Stimulated activated CD8-positive, alpha-beta memory T cell treated with anti-CD3 and anti-CD28 coated beads, Interleukin-2, amount 100 ng/mL, for 1 hour (primary cell): ENCODE data around the gene AKAP6.

Source experiments
- DNase-seq, 2 donors: peaks; one replicate each; pipeline ENCODE4 v3.0.0-alpha.2; 2020; ENCODE audit warnings: low read depth in 2 of 2

Gene AKAP6

GRCh38 chr14:32330351-32331111, 1.4 kb downstream of the AKAP6 start:
- DNase-seq: no peak

- DNase-seq: no peak
These were observed 2.1 kb downstream of the AKAP6 start for GRCh38 chr14:32331206-32331605.

GRCh38 chr14:32332415-32333316, 3.6 kb downstream of the AKAP6 start:
- DNase-seq: no peak

- DNase-seq: no peak
These were observed 7.6 kb downstream of the AKAP6 start for GRCh38 chr14:32336702-32337101.

GRCh38 chr14:32337759-32338158, 8.7 kb downstream of the AKAP6 start:
- DNase-seq: no peak

- DNase-seq: no peak
These were observed 10.1 kb downstream of the AKAP6 start for GRCh38 chr14:32339188-32339587.

- DNase-seq: no peak
These were observed 13.1 kb downstream of the AKAP6 start for GRCh38 chr14:32341947-32342846.

- no peak for DNase-seq
These were observed 13.7 kb downstream of the AKAP6 start for GRCh38 chr14:32342847-32343194.

GRCh38 chr14:32343926-32344430, 14.9 kb downstream of the AKAP6 start:
- no peak for DNase-seq

GRCh38 chr14:32345311-32345791, 16.3 kb downstream of the AKAP6 start:
- DNase-seq: no peak

- DNase-seq: no peak
These were observed 20.2 kb downstream of the AKAP6 start for GRCh38 chr14:32349322-32349721.

- DNase-seq: no peak
These were observed 20.9 kb downstream of the AKAP6 start for GRCh38 chr14:32350020-32350419.

GRCh38 chr14:32352631-32353030, 23.5 kb downstream of the AKAP6 start:
- DNase-seq: no peak

- no peak for DNase-seq
These were observed 25.6 kb downstream of the AKAP6 start for GRCh38 chr14:32354716-32355115.

- DNase-seq: no peak
These were observed 29.7 kb downstream of the AKAP6 start for GRCh38 chr14:32358781-32359180.

GRCh38 chr14:32361674-32362073, 32.6 kb downstream of the AKAP6 start:
- no peak for DNase-seq

- no peak for DNase-seq
These were observed 34.7 kb downstream of the AKAP6 start for GRCh38 chr14:32363761-32364160.

- DNase-seq: no peak
These were observed 35.8 kb downstream of the AKAP6 start for GRCh38 chr14:32364941-32365340.

GRCh38 chr14:32366256-32366879, 37.3 kb downstream of the AKAP6 start:
- DNase-seq: no peak

- no peak for DNase-seq
These were observed 37.9 kb downstream of the AKAP6 start for GRCh38 chr14:32366986-32367385.

GRCh38 chr14:32367516-32367915, 38.4 kb downstream of the AKAP6 start:
- no peak for DNase-seq
